VCaP (cell line): Measurements from ENCODE around the gene ACADSB.

ENCODE experiments used
- H3K27ac ChIP-seq: fragments of 450-650 bp; 2 replicates; pipeline ENCODE4 v1.5.1; 2017
- CTCF ChIP-seq: fragments of 450-650 bp; conservative IDR thresholded peaks from 2 replicates; pipeline ENCODE4 v1.5.1; 2017; ENCODE audit warnings: mild to moderate bottlenecking, moderate library complexity

The ACADSB gene

GRCh38 chr10:122993797-122994336 lies 14.9 kb upstream of the ACADSB start:
- TF ChIP-seq CTCF: no peak
- no peak overlapping the region for H3K27ac ChIP-seq

- H3K27ac ChIP-seq: no peak overlapping the region
- no peak for TF ChIP-seq CTCF
Measured at GRCh38 chr10:122995936-122996335, 12.9 kb upstream of the ACADSB start.

- no peak overlapping the region for H3K27ac ChIP-seq
- no peak for TF ChIP-seq CTCF
Measured at GRCh38 chr10:122997864-122998263, 10.9 kb upstream of the ACADSB start.

GRCh38 chr10:122998360-122998917 lies 10.4 kb upstream of the ACADSB start:
- no peak for TF ChIP-seq CTCF
- no peak overlapping the region for H3K27ac ChIP-seq

GRCh38 chr10:122998934-122999333 lies 9.9 kb upstream of the ACADSB start:
- no peak overlapping the region for H3K27ac ChIP-seq
- no peak for TF ChIP-seq CTCF

- no peak overlapping the region for H3K27ac ChIP-seq
- no peak for TF ChIP-seq CTCF
Measured at GRCh38 chr10:122999347-122999746, 9.5 kb upstream of the ACADSB start.

GRCh38 chr10:123000155-123000554 lies 8.7 kb upstream of the ACADSB start:
- no peak overlapping the region for H3K27ac ChIP-seq
- TF ChIP-seq CTCF: no peak
